ENCODE data around the gene PSMD5.

Gene PSMD5

DNA sequence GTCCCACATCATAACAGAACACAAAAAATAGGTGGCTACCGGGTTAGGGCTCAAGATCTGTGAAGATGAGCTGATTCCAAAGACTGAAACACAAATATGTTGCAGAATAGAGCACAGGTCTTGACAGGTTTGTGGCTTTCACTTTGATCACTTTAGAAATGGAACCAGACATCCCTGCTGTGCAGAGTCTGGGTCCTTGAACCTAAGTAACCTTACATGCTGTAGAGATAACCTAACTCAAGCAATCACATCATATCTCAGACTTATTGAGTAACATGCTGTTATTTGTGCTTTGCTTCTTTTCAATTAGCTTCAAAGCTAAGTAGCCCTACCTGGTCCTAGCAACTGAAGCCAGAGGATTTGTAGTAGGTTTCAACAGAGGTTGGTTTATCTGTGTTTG, 73.8 kb downstream of the PSMD5 start:
- no peak overlapping the region for H3K27ac ChIP-seq (ENCODE audit: low read length)
- H2AFZ ChIP-seq (ENCODE audit: low read length): no peak overlapping the region
- H3K36me3 ChIP-seq (replicated peaks; ENCODE audit: insufficient read depth, low read length): 0 out of 2 replicates have a peak, but pooled peaks cover 6% of the 10 kb centered on the region
- TF ChIP-seq EZH2 (optimal IDR thresholded peaks at IDR 0.05; ENCODE audit: low read depth, low read length): no peak
- TF ChIP-seq, protein P1, sequence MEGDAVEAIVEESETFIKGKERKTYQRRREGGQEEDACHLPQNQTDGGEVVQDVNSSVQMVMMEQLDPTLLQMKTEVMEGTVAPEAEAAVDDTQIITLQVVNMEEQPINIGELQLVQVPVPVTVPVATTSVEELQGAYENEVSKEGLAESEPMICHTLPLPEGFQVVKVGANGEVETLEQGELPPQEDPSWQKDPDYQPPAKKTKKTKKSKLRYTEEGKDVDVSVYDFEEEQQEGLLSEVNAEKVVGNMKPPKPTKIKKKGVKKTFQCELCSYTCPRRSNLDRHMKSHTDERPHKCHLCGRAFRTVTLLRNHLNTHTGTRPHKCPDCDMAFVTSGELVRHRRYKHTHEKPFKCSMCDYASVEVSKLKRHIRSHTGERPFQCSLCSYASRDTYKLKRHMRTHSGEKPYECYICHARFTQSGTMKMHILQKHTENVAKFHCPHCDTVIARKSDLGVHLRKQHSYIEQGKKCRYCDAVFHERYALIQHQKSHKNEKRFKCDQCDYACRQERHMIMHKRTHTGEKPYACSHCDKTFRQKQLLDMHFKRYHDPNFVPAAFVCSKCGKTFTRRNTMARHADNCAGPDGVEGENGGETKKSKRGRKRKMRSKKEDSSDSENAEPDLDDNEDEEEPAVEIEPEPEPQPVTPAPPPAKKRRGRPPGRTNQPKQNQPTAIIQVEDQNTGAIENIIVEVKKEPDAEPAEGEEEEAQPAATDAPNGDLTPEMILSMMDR (IDR thresholded peaks at IDR 0.05; ENCODE audit: low read length): no peak
- no peak for TF ChIP-seq EZH2phosphoT487 (IDR thresholded peaks at IDR 0.05; ENCODE audit: low read length)
- no peaks in the 10 kb centered on the region for H3K79me2 ChIP-seq (ENCODE audit: low read length)
- no peaks in the 10 kb centered on the region for H3K27me3 ChIP-seq (replicated peaks; ENCODE audit: insufficient read depth, low read length)
- no peak overlapping the region for H3K4me3 ChIP-seq (ENCODE audit: low read length)
- no peaks in the 10 kb centered on the region for H3K4me1 ChIP-seq (ENCODE audit: low read length)
- H3F3A ChIP-seq (ENCODE audit: insufficient read depth, low read length): no peaks in the 10 kb centered on the region
- no peak overlapping the region for H3K4me2 ChIP-seq (ENCODE audit: low read depth, low read length)
- no peak overlapping the region for H3K9ac ChIP-seq (ENCODE audit: low read length)
- DNase-seq: no peak
- H3K9me3 ChIP-seq (replicated peaks; ENCODE audit: insufficient read depth, low read length): no peaks in the 10 kb centered on the region
- H3K9me2 ChIP-seq (replicated peaks; ENCODE audit: insufficient read depth, low read length): no peaks in the 10 kb centered on the region
- no peaks in the 10 kb centered on the region for H4K20me1 ChIP-seq (ENCODE audit: insufficient read depth, low read length)

DNA sequence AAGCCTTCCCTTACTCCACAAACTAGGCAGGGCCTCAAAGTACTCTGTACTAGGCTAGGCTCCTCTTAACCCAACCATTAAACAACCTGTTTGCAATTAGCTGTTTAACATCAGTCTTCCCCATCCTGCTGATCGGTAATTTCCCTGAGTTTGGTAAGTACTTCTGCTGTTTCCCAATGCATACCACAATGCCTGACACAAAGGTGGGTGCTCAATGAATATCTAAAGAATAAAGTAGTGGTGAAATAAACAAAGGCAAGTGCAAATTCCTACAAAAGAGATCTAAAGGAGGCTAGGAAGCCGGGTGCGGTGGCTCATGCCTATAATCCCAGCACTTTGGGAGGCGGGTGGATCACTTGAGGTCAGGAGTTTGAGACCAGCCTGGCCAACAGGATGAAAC, 74.5 kb downstream of the PSMD5 start:
- Histone ChIP-seq H3K4me1 (ENCODE audit: low read length) (no peaks in the 10 kb centered on the region), H3F3A (ENCODE audit: insufficient read depth, low read length) (no peaks in the 10 kb centered on the region), H3K9ac (ENCODE audit: low read length) (no peak overlapping the region), H3K27me3 (replicated peaks; ENCODE audit: insufficient read depth, low read length) (no peaks in the 10 kb centered on the region), H3K79me2 (ENCODE audit: low read length) (no peaks in the 10 kb centered on the region), H3K9me3 (replicated peaks; ENCODE audit: insufficient read depth, low read length) (no peaks in the 10 kb centered on the region), H3K4me3 (ENCODE audit: low read length) (no peak overlapping the region), H3K36me3 (replicated peaks; ENCODE audit: insufficient read depth, low read length) (0 out of 2 replicates have a peak, but pooled peaks cover 6% of the 10 kb centered on the region), H4K20me1 (ENCODE audit: insufficient read depth, low read length) (no peaks in the 10 kb centered on the region), H3K9me2 (replicated peaks; ENCODE audit: insufficient read depth, low read length) (no peaks in the 10 kb centered on the region), H3K4me2 (ENCODE audit: low read depth, low read length) (no peak overlapping the region), H2AFZ (ENCODE audit: low read length) (no peak overlapping the region), H3K27ac (ENCODE audit: low read length) (no peak overlapping the region)
- DNase-seq: no peak
- TF ChIP-seq, protein P1 (IDR thresholded peaks at IDR 0.05; ENCODE audit: low read length): no peak
- no peak for TF ChIP-seq EZH2phosphoT487 (IDR thresholded peaks at IDR 0.05; ENCODE audit: low read length)
- TF ChIP-seq EZH2 (optimal IDR thresholded peaks at IDR 0.05; ENCODE audit: low read depth, low read length): no peak

DNA sequence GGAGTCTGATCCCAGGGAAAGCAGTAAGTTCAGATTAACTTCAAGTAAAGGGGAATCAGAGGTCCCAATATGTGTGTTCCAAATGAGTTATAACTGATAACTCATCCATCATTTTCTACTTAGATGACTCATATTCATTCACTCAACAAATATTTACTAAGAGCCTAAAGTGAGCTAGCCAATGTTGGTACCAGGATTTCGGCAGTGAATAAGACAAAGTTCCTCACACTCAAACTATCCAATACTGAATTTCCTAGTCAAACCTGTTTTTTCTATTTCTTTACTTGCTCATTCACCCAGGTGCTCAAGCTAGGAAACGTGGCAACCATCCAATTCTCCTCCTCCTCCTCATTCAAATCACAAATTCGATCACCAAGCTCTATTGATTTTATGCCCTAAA, 75.3 kb downstream of the PSMD5 start:
- no peak overlapping the region for H2AFZ ChIP-seq (ENCODE audit: low read length)
- H3K4me1 ChIP-seq (ENCODE audit: low read length): no peaks in the 10 kb centered on the region
- H3F3A ChIP-seq (ENCODE audit: insufficient read depth, low read length): no peaks in the 10 kb centered on the region
- H3K9me2 ChIP-seq (replicated peaks; ENCODE audit: insufficient read depth, low read length): no peaks in the 10 kb centered on the region
- H3K79me2 ChIP-seq (ENCODE audit: low read length): no peaks in the 10 kb centered on the region
- no peak overlapping the region for H3K27ac ChIP-seq (ENCODE audit: low read length)
- 0 out of 2 replicates have a peak, but pooled peaks cover 6% of the 10 kb centered on the region for H3K36me3 ChIP-seq (replicated peaks; ENCODE audit: insufficient read depth, low read length)
- H3K9me3 ChIP-seq (replicated peaks; ENCODE audit: insufficient read depth, low read length): no peaks in the 10 kb centered on the region
- no peaks in the 10 kb centered on the region for H3K27me3 ChIP-seq (replicated peaks; ENCODE audit: insufficient read depth, low read length)
- TF ChIP-seq EZH2 (optimal IDR thresholded peaks at IDR 0.05; ENCODE audit: low read depth, low read length) (no peak), EZH2phosphoT487 (IDR thresholded peaks at IDR 0.05; ENCODE audit: low read length) (no peak)
- TF ChIP-seq, protein P1 (IDR thresholded peaks at IDR 0.05; ENCODE audit: low read length): no peak
- no peaks in the 10 kb centered on the region for H4K20me1 ChIP-seq (ENCODE audit: insufficient read depth, low read length)
- H3K4me3 ChIP-seq (ENCODE audit: low read length): no peak overlapping the region
- no peak overlapping the region for H3K9ac ChIP-seq (ENCODE audit: low read length)
- DNase-seq: no peak
- H3K4me2 ChIP-seq (ENCODE audit: low read depth, low read length): no peak overlapping the region

Measured in MM.1S (cell line).